Measurements from ENCODE around the gene RBM4.
"Not testable (repeated sequence)": the region's sequence is repeated elsewhere in the genome, so short reads cannot be mapped to it uniquely, and the experiment has no call there.

Gene RBM4

GRCh38 chr11:66629356-66629755 is 9.1 kb upstream of the RBM4 start:
- no peak overlapping the region for H3K4me3 ChIP-seq (ENCODE audit: low read depth, low read length)
- no peak for TF ChIP-seq CTCF (IDR thresholded peaks at IDR 0.05; ENCODE audit: control insufficient read depth, extremely low read depth, insufficient read depth)
- DNase-seq (ENCODE audit: low read depth) = no peak

GRCh38 chr11:66631883-66632282 is 6.6 kb upstream of the RBM4 start:
- no peak for DNase-seq (ENCODE audit: low read depth)
- no peak for TF ChIP-seq CTCF (IDR thresholded peaks at IDR 0.05; ENCODE audit: control insufficient read depth, extremely low read depth, insufficient read depth)
- H3K4me3 ChIP-seq (ENCODE audit: low read depth, low read length) = no peak overlapping the region

- TF ChIP-seq CTCF (IDR thresholded peaks at IDR 0.05; ENCODE audit: control insufficient read depth, extremely low read depth, insufficient read depth) = no peak
- H3K4me3 ChIP-seq (ENCODE audit: low read depth, low read length) = no peak overlapping the region
- DNase-seq (ENCODE audit: low read depth) = no peak
These were observed 5.6 kb upstream of the RBM4 start for GRCh38 chr11:66632952-66633351.

GRCh38 chr11:66636411-66636810 is 2.1 kb upstream of the RBM4 start:
- no peak overlapping the region for H3K4me3 ChIP-seq (ENCODE audit: low read depth, low read length)
- TF ChIP-seq CTCF (IDR thresholded peaks at IDR 0.05; ENCODE audit: control insufficient read depth, extremely low read depth, insufficient read depth) = no peak
- DNase-seq (ENCODE audit: low read depth) = no peak

GRCh38 chr11:66637557-66638176 is 836 bp upstream of the RBM4 start:
- H3K4me3 ChIP-seq (ENCODE audit: low read depth, low read length) = peak overlapping the region; percentile 89
- TF ChIP-seq CTCF (IDR thresholded peaks at IDR 0.05; ENCODE audit: control insufficient read depth, extremely low read depth, insufficient read depth) = no peak
- DNase-seq (ENCODE audit: low read depth) = no peak

- TF ChIP-seq CTCF (IDR thresholded peaks at IDR 0.05; ENCODE audit: control insufficient read depth, extremely low read depth, insufficient read depth) = no peak
- no peak for DNase-seq (ENCODE audit: low read depth)
- H3K4me3 ChIP-seq (ENCODE audit: low read depth, low read length) = peak overlapping the region; percentile 89
These were observed 737 bp downstream of the RBM4 start for GRCh38 chr11:66639066-66639813.

- H3K4me3 ChIP-seq (ENCODE audit: low read depth, low read length) = peak overlapping the region; percentile 89
- not testable (repeated sequence) for DNase-seq (ENCODE audit: low read depth)
These were observed 1.4 kb downstream of the RBM4 start for GRCh38 chr11:66639814-66640340.

Measured in LNCaP clone FGC (cell line).